GM12878 (cell line): ENCODE results near the gene ZNF532. TPM values are rescaled to one million over a fixed set of nuclear protein-coding genes. Genes with fewer than 3 reads are reported as not detected.

ENCODE experiments used
- ATAC-seq: fragments of 200-7000 bp; cut with Tn5 transposase; 3 replicates; pipeline ENCODE4 v1.9.1; 2020; ENCODE audit warnings: mild to moderate bottlenecking, moderate library complexity
- BruUV-seq: library from RNA; stranded (reverse); fragments of 400-500 nt; replicated peaks from 2 replicates; lab custom pipeline; 2021; lab: Mats Ljungman, UMichigan
- CTCF ChIA-PET: fragments of 300-600 bp; sonication (Branson Sonifier 250); formaldehyde crosslinking; extraction: SDS; loops from one replicate; lab custom pipeline; 2021; ENCODE audit warnings: inconsistent platforms; lab: Yijun Ruan, JAX
- POLR2A ChIA-PET: fragments of 350-600 bp; formaldehyde crosslinking; extraction: SDS; loops from one replicate; lab custom pipeline; 2021; ENCODE audit warnings: inconsistent platforms; lab: Charles Lee
- RAD21 ChIA-PET: fragments of 300-600 bp; sonication (Branson Sonifier 250); formaldehyde crosslinking; loops from one replicate; lab custom pipeline; 2023; ENCODE audit warnings: antibody characterized with exemption; ENCODE audit not compliant: unreplicated experiment; lab: Charles Lee
- SMC1A ChIA-PET: fragments of 300-600 bp; sonication (Branson Sonifier 250); formaldehyde crosslinking; loops from one replicate; lab custom pipeline; 2023; ENCODE audit not compliant: unreplicated experiment, uncharacterized antibody; lab: Charles Lee
- DNase-seq: peaks from one replicate; pipeline ENCODE4 v3.0.0-alpha.2; 2011; ENCODE audit warnings: low read depth, low spot score
- FAIRE-seq: peaks from 3 replicates; lab custom pipeline; 2011; peaks lifted over from hg19 to GRCh38; lab: Jason Lieb, UNC
- H2AFZ ChIP-seq: 2 replicates; pipeline ENCODE4 v1.6.0; 2011; ENCODE audit warnings: low read depth, low read length, control low read depth; ENCODE audit not compliant: control insufficient read depth
- H3K27ac ChIP-seq: 2 replicates; pipeline ENCODE4 v1.5.1; 2011; ENCODE audit warnings: control low read depth; ENCODE audit not compliant: control insufficient read depth, insufficient read depth
- H3K27me3 ChIP-seq, 2 experiments: replicated peaks in 1 of 2; 2 replicates each; pipeline versions ENCODE4 v1.6.0 to v1.6.1; 2011; ENCODE audit warnings: low read length in 1 of 2; ENCODE audit not compliant: control insufficient read depth in 2 of 2, insufficient read depth in 2 of 2
- H3K36me3 ChIP-seq, 2 experiments: 2 replicates each; pipeline ENCODE4 v1.5.1; 2011; ENCODE audit warnings: low read length in 1 of 2; ENCODE audit not compliant: control insufficient read depth in 2 of 2, insufficient read depth in 2 of 2
- H3K4me1 ChIP-seq: 2 replicates; pipeline ENCODE4 v1.6.1; 2011; ENCODE audit warnings: mild to moderate bottlenecking, low read length, moderate library complexity, mixed read lengths; ENCODE audit not compliant: control insufficient read depth, insufficient read depth
- H3K4me2 ChIP-seq: 2 replicates; pipeline ENCODE4 v1.6.0; 2011; ENCODE audit warnings: control low read depth; ENCODE audit not compliant: control insufficient read depth, insufficient read depth
- H3K4me3 ChIP-seq: fragments of 200-600 bp; sonication (generic); 2 replicates; pipeline ENCODE4 v1.5.1; 2016
- H3K79me2 ChIP-seq: 2 replicates; pipeline ENCODE4 v1.6.0; 2011; ENCODE audit warnings: low read length; ENCODE audit not compliant: control insufficient read depth, insufficient read depth
- H3K9ac ChIP-seq: 2 replicates; pipeline ENCODE4 v1.8.0; 2011; ENCODE audit warnings: low read length, control low read depth, mixed read lengths; ENCODE audit not compliant: control insufficient read depth, insufficient read depth
- H3K9me3 ChIP-seq: replicated peaks from 3 replicates; pipeline ENCODE4 v1.5.1; 2011; ENCODE audit warnings: mild to moderate bottlenecking, low read length; ENCODE audit not compliant: control insufficient read depth, insufficient read depth
- H4K20me1 ChIP-seq: 2 replicates; pipeline ENCODE4 v1.6.0; 2011; ENCODE audit not compliant: control insufficient read depth, insufficient read depth
- BHLHE40 ChIP-seq, 2 experiments: fragments of 450-650 bp in 1 of 2; IDR thresholded peaks; 2 replicates each; pipeline ENCODE4 v1.6.1; 2011 to 2017; ENCODE audit warnings: low read depth in 2 of 2, borderline replicate concordance in 1 of 2, improper control_type of control experiment in 1 of 2, low read length in 1 of 2, mild to moderate bottlenecking in 1 of 2
- BMI1 ChIP-seq: fragments of 450-650 bp; IDR thresholded peaks from 2 replicates; pipeline ENCODE4 v1.6.1; 2016; ENCODE audit warnings: mild to moderate bottlenecking, moderate library complexity, borderline replicate concordance
- BRCA1 ChIP-seq: IDR thresholded peaks from 2 replicates; pipeline ENCODE4 v1.6.1; 2011; ENCODE audit warnings: low read depth, low read length, improper control_type of control experiment
- ETV6 ChIP-seq, 2 experiments: fragments of 450-650 bp in 1 of 2; IDR thresholded peaks in 1 of 2; conservative IDR thresholded peaks in 1 of 2; 2 replicates each; pipeline ENCODE4 v1.6.1; 2014; ENCODE audit warnings: antibody characterized with exemption in 1 of 2, borderline replicate concordance in 1 of 2, low read depth in 1 of 2, mild to moderate bottlenecking in 1 of 2, moderate library complexity in 1 of 2
- HDAC2 ChIP-seq: fragments of 200-600 bp; sonication (generic); IDR thresholded peaks from 2 replicates; pipeline ENCODE4 v1.6.1; 2017
- KAT2A ChIP-seq: conservative IDR thresholded peaks from 2 replicates; pipeline ENCODE4 v1.6.1; 2011; ENCODE audit warnings: low read depth, low read length; ENCODE audit not compliant: control insufficient read depth
- NR2F1 ChIP-seq: fragments of 450-650 bp; conservative IDR thresholded peaks from 2 replicates; pipeline ENCODE4 v1.6.1; 2017; ENCODE audit warnings: mild to moderate bottlenecking
- NRF1 ChIP-seq: conservative IDR thresholded peaks from 2 replicates; pipeline ENCODE4 v1.6.1; 2011; ENCODE audit warnings: mild to moderate bottlenecking, low read depth, low read length, improper control_type of control experiment
- PAX5 ChIP-seq: IDR thresholded peaks from 2 replicates; pipeline ENCODE4 v1.6.1; 2011; ENCODE audit warnings: low read depth, low read length, borderline replicate concordance
- RB1 ChIP-seq: fragments of 450-650 bp; formaldehyde crosslinking; IDR thresholded peaks from 2 replicates; pipeline ENCODE4 v1.6.1; 2017; ENCODE audit warnings: mild to moderate bottlenecking, borderline replicate concordance
- RBBP5 ChIP-seq: fragments of 200-600 bp; sonication (generic); conservative IDR thresholded peaks from 2 replicates; pipeline ENCODE4 v1.6.1; 2016
- SMAD5 ChIP-seq: IDR thresholded peaks from 2 replicates; pipeline ENCODE4 v1.6.1; 2016; ENCODE audit warnings: antibody characterized with exemption, low read depth
- SP1 ChIP-seq: IDR thresholded peaks from one replicate; pipeline ENCODE4 v1.6.1; 2011; ENCODE audit warnings: low read depth, low read length
- SPI1 ChIP-seq: IDR thresholded peaks from 2 replicates; pipeline ENCODE4 v1.6.1; 2011; ENCODE audit warnings: low read depth, mild to moderate bottlenecking, low read length, moderate library complexity, borderline replicate concordance; ENCODE audit not compliant: insufficient read depth
- TAF1 ChIP-seq: IDR thresholded peaks from 2 replicates; pipeline ENCODE4 v1.6.1; 2011; ENCODE audit warnings: mild to moderate bottlenecking, low read depth, low read length, borderline replicate concordance
- WGBS: methylation state at CpG from one replicate; pipeline ENCODE4 v1.1.6; 2016; ENCODE audit warnings: low lambda C conversion rate; ENCODE audit not compliant: insufficient replicate concordance, insufficient coverage; ENCODE audit errors: missing lambda C conversion rate; 5-methylcytosine and 5-hydroxymethylcytosine counted together
- in situ Hi-C: fragments of 300-500 bp; cut with MboI; formaldehyde crosslinking; loops from 9 replicates; pipeline ENCODE4 v1.14.3; 2018; ENCODE audit warnings: mixed read lengths
- intact Hi-C: fragments of 100-400 bp; cut with micrococcal nuclease; formaldehyde crosslinking; loops from one replicate; pipeline ENCODE4 v1.14.2; 2022; ENCODE audit not compliant: unreplicated experiment
- polyA plus RNA-seq, 11 experiments: library from polyadenylated mRNA; depleted of rRNA in 4 of 11; unstranded in 6 of 11; stranded (reverse) in 5 of 11; fragments of >200 nt; fragmentation: Nextera tagmentation in 4 of 11; fragmentation: Illumina TruSeq in 1 of 11; extraction: Ambion mirVana in 4 of 11; extraction: Trizol in 1 of 11; gene quantifications; 1 replicate in 1 of 11; 2 replicates in 10 of 11; pipeline versions ENCODE4 v1.2.1 to v1.2.3, GENCODE V29; 2011 to 2016; ENCODE audit warnings: inconsistent platforms in 2 of 11, missing spikeins in 2 of 11, low read depth in 1 of 11
- total RNA-seq, 4 experiments: library from RNA; depleted of rRNA in 3 of 4; stranded (reverse); fragments of >200 nt in 3 of 4; fragmentation: Illumina TruSeq in 1 of 4; extraction: Trizol in 1 of 4; gene quantifications; 2 replicates each; pipeline versions ENCODE4 v1.2.1 to v1.2.3, GENCODE V29; 2013 to 2021
- TF ChIP-seq, protein P1 (sequence below): fragments of 450-650 bp; formaldehyde crosslinking; IDR thresholded peaks from 2 replicates; pipeline ENCODE4 v1.4.0; 2020; ENCODE audit warnings: mild to moderate bottlenecking, moderate library complexity
- TF ChIP-seq, protein P2 (sequence below): fragments of 450-650 bp; conservative IDR thresholded peaks from 2 replicates; pipeline ENCODE4 v1.6.1; 2017; ENCODE audit warnings: mild to moderate bottlenecking, moderate library complexity

Gene ZNF532
- total and polyA plus RNA-seq, 10 of the 15 experiments (the other 5 are each of a cell fraction or from before 2014, with no cell fraction given): 0.44 to 3.4 (median 1.4) TPM

DNA sequence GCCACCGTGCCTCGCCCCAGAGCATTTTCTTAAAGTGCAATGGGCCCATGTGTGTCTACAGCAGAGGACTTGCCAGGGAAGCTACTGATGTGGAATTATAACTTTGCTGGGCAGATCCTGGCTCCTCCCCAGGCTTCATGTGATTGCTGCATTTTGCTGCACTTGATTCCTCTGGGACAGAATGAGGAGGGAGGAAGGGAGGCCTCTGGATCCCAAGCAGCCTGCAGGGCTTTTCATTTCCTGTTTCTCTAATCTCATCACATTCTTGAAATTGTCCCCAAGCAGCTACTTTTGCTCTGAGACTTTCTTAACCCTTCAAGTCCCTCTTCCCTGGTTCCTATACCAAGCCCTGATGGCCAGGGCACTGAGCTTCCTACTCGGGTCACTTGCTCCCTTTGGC, 140.6 kb downstream of the ZNF532 start (continued):
- TF ChIP-seq BHLHE40 (IDR thresholded peaks at IDR 0.05; ENCODE audit: borderline replicate concordance in 1 of 2, low read depth in 2 of 2, low read length in 1 of 2) (no peak), KAT2A (no peak)
- TF ChIP-seq, protein P1, sequence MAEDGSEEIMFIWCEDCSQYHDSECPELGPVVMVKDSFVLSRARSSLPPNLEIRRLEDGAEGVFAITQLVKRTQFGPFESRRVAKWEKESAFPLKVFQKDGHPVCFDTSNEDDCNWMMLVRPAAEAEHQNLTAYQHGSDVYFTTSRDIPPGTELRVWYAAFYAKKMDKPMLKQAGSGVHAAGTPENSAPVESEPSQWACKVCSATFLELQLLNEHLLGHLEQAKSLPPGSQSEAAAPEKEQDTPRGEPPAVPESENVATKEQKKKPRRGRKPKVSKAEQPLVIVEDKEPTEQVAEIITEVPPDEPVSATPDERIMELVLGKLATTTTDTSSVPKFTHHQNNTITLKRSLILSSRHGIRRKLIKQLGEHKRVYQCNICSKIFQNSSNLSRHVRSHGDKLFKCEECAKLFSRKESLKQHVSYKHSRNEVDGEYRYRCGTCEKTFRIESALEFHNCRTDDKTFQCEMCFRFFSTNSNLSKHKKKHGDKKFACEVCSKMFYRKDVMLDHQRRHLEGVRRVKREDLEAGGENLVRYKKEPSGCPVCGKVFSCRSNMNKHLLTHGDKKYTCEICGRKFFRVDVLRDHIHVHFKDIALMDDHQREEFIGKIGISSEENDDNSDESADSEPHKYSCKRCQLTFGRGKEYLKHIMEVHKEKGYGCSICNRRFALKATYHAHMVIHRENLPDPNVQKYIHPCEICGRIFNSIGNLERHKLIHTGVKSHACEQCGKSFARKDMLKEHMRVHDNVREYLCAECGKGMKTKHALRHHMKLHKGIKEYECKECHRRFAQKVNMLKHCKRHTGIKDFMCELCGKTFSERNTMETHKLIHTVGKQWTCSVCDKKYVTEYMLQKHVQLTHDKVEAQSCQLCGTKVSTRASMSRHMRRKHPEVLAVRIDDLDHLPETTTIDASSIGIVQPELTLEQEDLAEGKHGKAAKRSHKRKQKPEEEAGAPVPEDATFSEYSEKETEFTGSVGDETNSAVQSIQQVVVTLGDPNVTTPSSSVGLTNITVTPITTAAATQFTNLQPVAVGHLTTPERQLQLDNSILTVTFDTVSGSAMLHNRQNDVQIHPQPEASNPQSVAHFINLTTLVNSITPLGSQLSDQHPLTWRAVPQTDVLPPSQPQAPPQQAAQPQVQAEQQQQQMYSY (CRISPR knock-in tag): no peak

DNA sequence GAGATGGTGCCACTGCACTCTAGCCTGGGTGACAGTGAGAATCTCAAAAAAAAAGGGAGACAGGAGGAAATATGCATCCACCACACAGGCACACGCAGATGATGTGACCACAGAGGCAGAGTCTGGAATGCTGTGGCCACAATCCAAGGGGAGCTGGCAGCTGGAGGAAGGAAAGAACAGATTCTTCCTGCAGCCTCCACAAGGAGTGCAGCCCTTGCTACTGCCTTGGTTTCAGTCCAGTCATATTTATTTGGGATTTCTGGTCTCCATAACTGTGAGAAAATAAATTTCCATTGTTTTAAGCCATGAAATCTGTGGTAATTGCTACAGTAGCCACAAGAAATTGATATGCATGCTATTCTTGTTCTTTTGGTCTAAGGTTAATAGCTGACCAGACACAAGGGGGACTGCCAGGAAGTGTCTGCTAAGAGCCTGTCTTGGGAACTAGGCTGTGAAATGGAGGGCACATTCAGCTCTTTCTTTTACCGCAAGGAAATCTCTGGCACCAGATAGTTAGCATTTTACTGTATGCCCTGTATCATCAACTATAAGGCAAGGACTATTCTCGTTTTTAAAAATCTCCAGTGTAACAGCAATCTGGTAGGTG, 141.9 kb downstream of the ZNF532 start:
- Histone ChIP-seq H3K36me3 (no peaks in the 10 kb centered on the region), H4K20me1 (no peaks in the 10 kb centered on the region), H3K9ac (no peak overlapping the region), H3K27ac (no peak overlapping the region), H3K79me2 (no peaks in the 10 kb centered on the region), H2AFZ (no peak overlapping the region), H3K4me2 (no peak overlapping the region), H3K27me3 (no peaks in the 10 kb centered on the region), H3K9me3 (no peaks in the 10 kb centered on the region), H3K4me1 (peaks cover 3% of the 10 kb centered on the region; the same call in 1 of the 2 replicates), H3K4me3 (no peak overlapping the region)
- intact Hi-C loops: no loop called here
- no TSS peak for BruUV-seq
- RAD21 ChIA-PET: interaction anchor here (1.1 kb wide), 1 partner anchor 111 kb away, joined by 3 read pairs; no protein-coding TSS in a partner anchor
- in situ Hi-C loops: no loop called here
- WGBS: 56% methylated on average over 3 of the region's 3 CpGs
- SMC1A ChIA-PET: interaction anchor here (1.0 to 1.5 kb wide), 3 partner anchors 13 to 37 kb away, joined by 3 to 4 read pairs (median 4); no protein-coding TSS in a partner anchor
- DNase-seq (no peak), ATAC-seq (no peak), FAIRE-seq (no peak)
- CTCF ChIA-PET: no interaction called here
- POLR2A ChIA-PET: no interaction called here
- TF ChIP-seq, protein P2, sequence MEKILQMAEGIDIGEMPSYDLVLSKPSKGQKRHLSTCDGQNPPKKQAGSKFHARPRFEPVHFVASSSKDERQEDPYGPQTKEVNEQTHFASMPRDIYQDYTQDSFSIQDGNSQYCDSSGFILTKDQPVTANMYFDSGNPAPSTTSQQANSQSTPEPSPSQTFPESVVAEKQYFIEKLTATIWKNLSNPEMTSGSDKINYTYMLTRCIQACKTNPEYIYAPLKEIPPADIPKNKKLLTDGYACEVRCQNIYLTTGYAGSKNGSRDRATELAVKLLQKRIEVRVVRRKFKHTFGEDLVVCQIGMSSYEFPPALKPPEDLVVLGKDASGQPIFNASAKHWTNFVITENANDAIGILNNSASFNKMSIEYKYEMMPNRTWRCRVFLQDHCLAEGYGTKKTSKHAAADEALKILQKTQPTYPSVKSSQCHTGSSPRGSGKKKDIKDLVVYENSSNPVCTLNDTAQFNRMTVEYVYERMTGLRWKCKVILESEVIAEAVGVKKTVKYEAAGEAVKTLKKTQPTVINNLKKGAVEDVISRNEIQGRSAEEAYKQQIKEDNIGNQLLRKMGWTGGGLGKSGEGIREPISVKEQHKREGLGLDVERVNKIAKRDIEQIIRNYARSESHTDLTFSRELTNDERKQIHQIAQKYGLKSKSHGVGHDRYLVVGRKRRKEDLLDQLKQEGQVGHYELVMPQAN: no peak
- no peak for TF ChIP-seq SPI1
- TF ChIP-seq NR2F1: no peak
- no peak for TF ChIP-seq BRCA1
- TF ChIP-seq PAX5: no peak
- no peak for TF ChIP-seq RB1
- TF ChIP-seq SMAD5: no peak
- TF ChIP-seq RBBP5: no peak
- no peak for TF ChIP-seq HDAC2
- no peak for TF ChIP-seq ETV6 (conservative IDR thresholded peaks at IDR 0.05 in 1 of 2, IDR thresholded peaks at IDR 0.05 in 1 of 2; ENCODE audit: borderline replicate concordance in 1 of 2, low read depth in 1 of 2)
- no peak for TF ChIP-seq BMI1
- TF ChIP-seq TAF1: no peak
- no peak for TF ChIP-seq SP1
- no peak for TF ChIP-seq NRF1
